Measurements from ENCODE around the gene GCNT2.

GCNT2 gene

GRCh38 chr6:10618409-10618808, 97.3 kb downstream of the GCNT2 start:
- no peak for DNase-seq (ENCODE audit: low read depth)
- TF ChIP-seq CTCF (IDR thresholded peaks at IDR 0.05; ENCODE audit: insufficient read depth, low read depth, low read length, missing control alignments), result no peak
- no peak overlapping the region for H3K4me3 ChIP-seq (ENCODE audit: low read length)

DNA sequence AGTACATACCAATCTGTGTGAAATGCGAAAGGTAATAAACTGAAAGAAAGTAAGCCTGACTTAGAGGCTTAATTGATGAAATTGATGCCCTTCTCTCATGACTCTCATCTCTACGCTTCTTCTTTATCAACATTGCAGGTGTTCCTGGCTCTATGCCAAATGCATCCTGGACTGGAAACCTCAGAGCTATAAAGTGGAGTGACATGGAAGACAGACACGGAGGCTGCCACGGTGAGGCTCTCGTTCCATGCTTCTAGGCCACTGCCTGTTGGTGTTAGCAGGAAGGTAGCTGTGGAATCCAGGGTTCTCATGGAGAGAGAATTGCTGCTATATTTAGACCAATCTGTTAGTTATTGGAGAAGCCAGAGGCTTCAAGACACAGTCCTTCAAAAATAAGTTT, 100.1 kb downstream of the GCNT2 start:
- DNase-seq (ENCODE audit: low read depth), result no peak
- no peak for TF ChIP-seq CTCF (IDR thresholded peaks at IDR 0.05; ENCODE audit: insufficient read depth, low read depth, low read length, missing control alignments)
- H3K4me3 ChIP-seq (ENCODE audit: low read length), result no peak overlapping the region

DNA sequence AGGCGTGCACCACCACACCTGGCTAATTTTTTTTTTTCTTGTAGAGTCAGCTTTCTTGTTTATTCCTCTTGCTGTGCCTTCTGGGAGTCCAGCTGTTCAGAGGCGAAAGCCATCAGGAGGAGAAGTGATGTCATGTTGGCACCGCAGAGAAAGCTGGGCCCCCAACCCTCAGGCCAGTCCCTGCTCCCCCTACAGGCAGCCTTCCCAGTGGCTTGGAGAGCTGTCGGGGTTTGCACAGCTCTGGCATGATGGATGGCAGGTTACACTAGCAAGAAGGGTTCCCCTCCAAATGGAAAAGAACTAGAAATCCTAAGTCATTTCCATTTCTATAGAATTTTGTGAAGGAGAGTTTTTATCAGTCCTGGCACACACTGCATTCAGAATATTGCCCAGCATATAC, 100.7 kb downstream of the GCNT2 start:
- TF ChIP-seq CTCF (IDR thresholded peaks at IDR 0.05; ENCODE audit: insufficient read depth, low read depth, low read length, missing control alignments), result no peak
- no peak for DNase-seq (ENCODE audit: low read depth)
- H3K4me3 ChIP-seq (ENCODE audit: low read length), result no peak overlapping the region

GRCh38 chr6:10624836-10625235, 103.7 kb downstream of the GCNT2 start:
- DNase-seq (ENCODE audit: low read depth), result no peak
- no peak overlapping the region for H3K4me3 ChIP-seq (ENCODE audit: low read length)
- no peak for TF ChIP-seq CTCF (IDR thresholded peaks at IDR 0.05; ENCODE audit: insufficient read depth, low read depth, low read length, missing control alignments)

- H3K4me3 ChIP-seq (ENCODE audit: low read length), result no peak overlapping the region
- no peak for DNase-seq (ENCODE audit: low read depth)
- no peak for TF ChIP-seq CTCF (IDR thresholded peaks at IDR 0.05; ENCODE audit: insufficient read depth, low read depth, low read length, missing control alignments)
These were observed 105.1 kb downstream of the GCNT2 start for GRCh38 chr6:10626154-10626741.

GRCh38 chr6:10627800-10628199, 106.6 kb downstream of the GCNT2 start:
- DNase-seq (ENCODE audit: low read depth), result no peak
- H3K4me3 ChIP-seq (ENCODE audit: low read length), result no peak overlapping the region
- no peak for TF ChIP-seq CTCF (IDR thresholded peaks at IDR 0.05; ENCODE audit: insufficient read depth, low read depth, low read length, missing control alignments)

DNA sequence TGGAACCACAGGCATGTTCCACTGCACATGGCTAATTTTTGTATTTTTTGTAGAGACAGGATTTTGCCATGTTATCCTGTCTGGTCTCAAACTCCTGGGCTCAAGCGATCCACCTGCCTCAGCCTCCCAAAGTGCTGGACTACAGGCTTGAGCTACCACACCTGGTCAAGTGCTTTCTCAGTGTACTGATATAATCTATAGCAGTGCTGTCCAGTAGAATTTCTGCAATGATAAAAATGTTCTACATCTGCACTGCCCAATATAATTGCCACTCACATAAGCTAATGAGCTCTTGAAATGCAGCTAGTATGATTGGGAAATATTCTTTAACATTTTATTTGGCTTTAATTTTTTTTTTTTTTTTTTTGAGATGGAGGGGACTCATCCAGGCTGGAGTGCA, 109.0 kb downstream of the GCNT2 start:
- TF ChIP-seq CTCF (IDR thresholded peaks at IDR 0.05; ENCODE audit: insufficient read depth, low read depth, low read length, missing control alignments), result no peak
- H3K4me3 ChIP-seq (ENCODE audit: low read length), result no peak overlapping the region
- DNase-seq (ENCODE audit: low read depth), result no peak

Measured in epithelial cell of esophagus (primary cell).